Naive thymus-derived CD4-positive, alpha-beta T cell (primary cell): ENCODE measurements around the gene LHX5. TPM values are rescaled to one million over a fixed set of nuclear protein-coding genes. Genes with fewer than 3 reads are reported as not detected.

Source experiments
- ATAC-seq: fragments of 150-1000 bp; cut with Tn5 transposase; 2 replicates; pipeline ENCODE4 v1.10.0; 2021; ENCODE audit warnings: mild to moderate bottlenecking, moderate library complexity
- CTCF ChIA-PET: fragments of 350-600 bp; sonication (Branson Sonifier 250); formaldehyde crosslinking; loops from one replicate; lab custom pipeline; 2021; ENCODE audit warnings: antibody characterized with exemption; lab: Charles Lee
- POLR2A ChIA-PET: fragments of 350-600 bp; sonication (Branson Sonifier 250); formaldehyde crosslinking; loops from one replicate; lab custom pipeline; 2021; ENCODE audit warnings: antibody characterized with exemption, inconsistent platforms; lab: Charles Lee
- DNase-seq, 9 donors: peaks; one replicate each; pipeline versions ENCODE4 v3.0.0 to v3.0.0-alpha.2; 2020 to 2022; ENCODE audit warnings: mixed read lengths in 1 of 9
- H3K27ac ChIP-seq: one replicate; pipeline ENCODE4 v1.7.0; 2013; ENCODE audit warnings: mild to moderate bottlenecking, low read depth, low read length, moderate library complexity
- H3K27me3 ChIP-seq, 2 donors: one replicate each; pipeline ENCODE4 v1.7.0; 2013; ENCODE audit warnings: low read length in 2 of 2, mild to moderate bottlenecking in 2 of 2, moderate library complexity in 2 of 2; ENCODE audit not compliant: control insufficient read depth in 2 of 2, insufficient read depth in 2 of 2
- H3K36me3 ChIP-seq, 3 experiments: 1 replicate in 2 of 3; 2 replicates in 1 of 3; pipeline ENCODE4 v1.7.0; 2013; ENCODE audit warnings: low read length in 3 of 3, mild to moderate bottlenecking in 3 of 3, moderate library complexity in 1 of 3; ENCODE audit not compliant: insufficient read depth in 3 of 3, control insufficient read depth in 2 of 3
- H3K4me1 ChIP-seq, 2 donors: one replicate each; pipeline ENCODE4 v1.7.0; 2013; ENCODE audit warnings: low read length in 2 of 2, mild to moderate bottlenecking in 2 of 2, moderate library complexity in 1 of 2; ENCODE audit not compliant: control insufficient read depth in 2 of 2, insufficient read depth in 2 of 2
- H3K4me3 ChIP-seq: 2 replicates; pipeline ENCODE4 v1.7.0; 2013; ENCODE audit warnings: mild to moderate bottlenecking, low read length
- H3K9me3 ChIP-seq, 3 experiments: 1 replicate in 2 of 3; 2 replicates in 1 of 3; pipeline ENCODE4 v1.7.0; 2013; ENCODE audit warnings: low read length in 3 of 3; ENCODE audit not compliant: control insufficient read depth in 2 of 3
- H3K27ac Mint-ChIP-seq, 9 donors: one replicate each; pipeline ENCODE4 v1.8.0; 2020 to 2022; ENCODE audit warnings: mixed read lengths in 9 of 9, mild to moderate bottlenecking in 8 of 9, moderate library complexity in 5 of 9, inconsistent platforms in 2 of 9
- H3K27me3 Mint-ChIP-seq, 5 donors: one replicate each; pipeline ENCODE4 v1.8.0; 2021 to 2022; ENCODE audit warnings: mixed read lengths in 5 of 5, mild to moderate bottlenecking in 1 of 5
- H3K36me3 Mint-ChIP-seq, 5 donors: one replicate each; pipeline ENCODE4 v1.8.0; 2020 to 2022; ENCODE audit warnings: mixed read lengths in 5 of 5, mild to moderate bottlenecking in 3 of 5, inconsistent platforms in 1 of 5
- H3K4me1 Mint-ChIP-seq, 7 donors: one replicate each; pipeline ENCODE4 v1.8.0; 2020 to 2022; ENCODE audit warnings: mixed read lengths in 7 of 7, mild to moderate bottlenecking in 3 of 7, inconsistent platforms in 1 of 7
- H3K4me3 Mint-ChIP-seq, 10 donors: one replicate each; pipeline ENCODE4 v1.8.0; 2020 to 2022; ENCODE audit warnings: mild to moderate bottlenecking in 10 of 10, mixed read lengths in 10 of 10, moderate library complexity in 6 of 10, inconsistent platforms in 2 of 10
- H3K9me3 Mint-ChIP-seq, 11 donors: one replicate each; pipeline ENCODE4 v1.8.0; 2020 to 2022; ENCODE audit warnings: mixed read lengths in 11 of 11, mild to moderate bottlenecking in 4 of 11, inconsistent platforms in 1 of 11, moderate library complexity in 1 of 11
- intact Hi-C, 2 donors: fragments of 100-400 bp; cut with micrococcal nuclease; formaldehyde crosslinking; loops; one replicate each; pipeline ENCODE4 v1.15.1; 2023
- polyA plus RNA-seq, 2 donors: library from polyadenylated mRNA; unstranded; fragments of 300-500 nt; fragmentation: Illumina TruSeq; gene quantifications; one replicate each; pipeline ENCODE4 v1.2.3, GENCODE V29; 2021
- total RNA-seq, 6 experiments: library from RNA in 5 of 6; stranded (reverse) in 5 of 6; gene quantifications; 1 replicate in 5 of 6; 2 replicates in 1 of 6; pipeline ENCODE4 v1.2.3 and lab custom pipeline; 2021 to 2026

LHX5 gene
- total and polyA plus RNA-seq, 7 experiments from 2014 or later: not detected

- Mint-ChIP-seq H3K27me3 (peaks cover 49 to 82% (median 73%) of the 10 kb centered on the region in 5 donors), H3K27ac (peak overlapping the region in 1 of 9 donors; percentile 65), H3K9me3 (peaks cover 0 to 4% (median 0%) of the 10 kb centered on the region in 11 donors), H3K36me3 (peaks cover 0 to 5% (median 5%) of the 10 kb centered on the region in 5 donors), H3K4me3 (peak overlapping the region; percentile 37 to 93 (median 82)), H3K4me1 (peaks cover 14 to 40% (median 29%) of the 10 kb centered on the region in 7 donors)
- ATAC-seq: no peak
- no peak overlapping the region for H3K27ac ChIP-seq
- H3K27me3 ChIP-seq: peaks cover 0 to 5% of the 10 kb centered on the region in 2 donors
- no peaks in the 10 kb centered on the region for H3K36me3 ChIP-seq
- peaks cover 6 to 17% of the 10 kb centered on the region in 2 donors for H3K4me1 ChIP-seq
- intact Hi-C loops: no loop called here
- H3K4me3 ChIP-seq: peak overlapping the region; percentile 3
- H3K9me3 ChIP-seq: no peaks in the 10 kb centered on the region
- DNase-seq: no peak
- POLR2A ChIA-PET: no interaction called here
- CTCF ChIA-PET: no interaction called here
Measured at GRCh38 chr12:113462998-113463745, 8.5 kb downstream of the LHX5 start.

DNA sequence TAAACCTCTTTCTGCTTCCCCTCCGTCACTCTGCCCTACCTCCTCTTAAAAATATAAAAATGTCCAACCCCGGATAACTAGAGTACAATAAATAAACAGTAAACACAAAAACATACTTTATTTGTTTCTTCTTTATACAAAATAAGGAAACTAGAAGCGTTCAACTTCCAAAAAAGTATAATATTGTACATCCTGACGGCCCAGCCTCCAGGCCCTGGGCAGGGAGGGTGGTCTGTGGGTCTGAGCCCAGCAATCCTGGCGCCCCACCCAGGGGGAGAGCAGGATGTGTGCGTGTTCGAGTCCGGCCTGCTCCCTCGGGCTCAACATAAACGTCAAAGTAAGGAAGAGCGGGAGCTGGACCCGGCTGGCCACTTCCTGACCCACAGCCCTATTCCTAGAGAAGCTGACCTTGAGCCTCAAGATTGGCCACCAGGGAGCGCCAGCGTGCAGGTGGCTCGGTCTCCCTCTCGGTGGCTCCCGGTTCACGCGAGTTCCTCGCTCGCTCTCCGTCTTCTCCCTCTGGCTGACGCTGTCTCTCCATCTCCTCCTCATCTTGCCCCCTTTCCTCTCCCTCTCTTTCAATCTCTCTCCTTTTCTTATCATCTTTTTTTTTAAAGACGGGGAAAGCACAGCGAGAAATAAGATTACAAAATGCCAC lies 9.4 kb downstream of the LHX5 start:
- H3K9me3 Mint-ChIP-seq: peaks cover 0 to 4% (median 0%) of the 10 kb centered on the region in 11 donors
- H3K4me3 ChIP-seq: no peak overlapping the region
- peaks cover 0 to 5% of the 10 kb centered on the region in 2 donors for H3K27me3 ChIP-seq
- H3K9me3 ChIP-seq: no peaks in the 10 kb centered on the region
- DNase-seq (peak; percentile 22 to 65 (median 55)), ATAC-seq (peak; percentile 77)
- H3K4me1 ChIP-seq: peaks cover 6 to 17% of the 10 kb centered on the region in 2 donors
- ChIA-PET CTCF (interaction anchor here (0.7 kb wide), 1 partner anchor 554 kb away, joined by 3 read pairs; no protein-coding TSS in a partner anchor), POLR2A (no interaction called here)
- peaks cover 14 to 40% (median 29%) of the 10 kb centered on the region in 7 donors for H3K4me1 Mint-ChIP-seq
- intact Hi-C loops: no loop called here
- H3K27me3 Mint-ChIP-seq: peaks cover 54 to 81% (median 75%) of the 10 kb centered on the region in 5 donors
- H3K27ac Mint-ChIP-seq: peak overlapping the region in 1 of 9 donors; percentile 82
- H3K36me3 Mint-ChIP-seq: peaks cover 0 to 5% (median 5%) of the 10 kb centered on the region in 5 donors
- H3K4me3 Mint-ChIP-seq: peak overlapping the region; percentile 76 to 93 (median 90)
- H3K27ac ChIP-seq: no peak overlapping the region
- H3K36me3 ChIP-seq: no peaks in the 10 kb centered on the region

DNA sequence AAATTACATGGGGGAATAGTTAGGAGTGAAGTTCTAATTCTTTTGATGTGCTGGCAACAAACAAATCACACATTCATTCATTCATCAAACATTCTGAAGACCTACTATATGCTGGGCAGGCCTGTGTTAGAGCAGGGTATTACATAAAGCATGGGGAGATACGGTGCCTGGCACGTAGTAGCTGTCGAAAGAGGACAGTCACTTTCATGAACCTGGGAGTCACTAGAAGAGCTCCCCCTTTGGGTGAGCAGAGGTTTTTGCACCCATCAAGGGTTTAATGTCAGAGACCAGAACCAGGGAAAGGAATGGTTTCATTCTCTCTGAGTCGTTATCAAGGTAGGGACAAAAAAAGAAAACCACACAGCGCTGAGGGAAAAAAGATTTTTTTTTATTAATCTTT lies 10.0 kb downstream of the LHX5 start:
- Mint-ChIP-seq H3K4me1 (peaks cover 14 to 36% (median 26%) of the 10 kb centered on the region in 7 donors), H3K4me3 (peak overlapping the region in 8 of 10 donors; percentile 23 to 92 (median 45)), H3K36me3 (peaks cover 0 to 5% (median 2%) of the 10 kb centered on the region in 5 donors), H3K27me3 (peaks cover 56 to 80% (median 76%) of the 10 kb centered on the region in 5 donors), H3K27ac (no peak overlapping the region), H3K9me3 (peaks cover 0 to 4% (median 0%) of the 10 kb centered on the region in 11 donors)
- Histone ChIP-seq H3K4me1 (peaks cover 6 to 17% of the 10 kb centered on the region in 2 donors), H3K4me3 (no peak overlapping the region), H3K36me3 (no peaks in the 10 kb centered on the region), H3K27me3 (peaks cover 0 to 5% of the 10 kb centered on the region in 2 donors), H3K27ac (no peak overlapping the region), H3K9me3 (no peaks in the 10 kb centered on the region)
- ChIA-PET CTCF (no interaction called here), POLR2A (no interaction called here)
- no peak for DNase-seq
- intact Hi-C loops: no loop called here
- no peak for ATAC-seq

DNA sequence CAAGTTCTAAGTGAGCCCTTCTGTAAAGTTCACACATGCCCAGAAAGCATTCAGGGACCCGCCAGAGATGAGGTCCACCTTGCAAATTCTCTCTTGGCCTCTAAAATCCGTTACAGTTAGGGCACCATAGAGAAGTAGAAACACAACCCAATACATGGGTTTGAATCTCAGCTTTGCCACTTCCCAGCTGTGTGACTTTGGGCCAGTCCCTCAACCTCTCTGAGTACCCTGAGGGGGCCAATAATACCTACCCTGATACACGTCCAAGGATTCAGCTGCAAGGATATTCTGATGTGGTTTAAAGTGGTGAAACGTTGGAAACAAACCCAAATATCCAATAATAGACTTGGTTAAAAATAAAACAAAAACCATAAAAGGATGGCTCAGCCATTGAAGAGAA lies 11.7 kb downstream of the LHX5 start:
- Histone ChIP-seq H3K27ac (no peak overlapping the region), H3K9me3 (no peaks in the 10 kb centered on the region), H3K27me3 (peaks cover 0 to 5% of the 10 kb centered on the region in 2 donors), H3K4me1 (peaks cover 6 to 17% of the 10 kb centered on the region in 2 donors), H3K4me3 (no peak overlapping the region), H3K36me3 (no peaks in the 10 kb centered on the region)
- CTCF ChIA-PET: no interaction called here
- no peak for DNase-seq
- Mint-ChIP-seq H3K27ac (no peak overlapping the region), H3K4me1 (peaks cover 12 to 28% (median 18%) of the 10 kb centered on the region in 7 donors), H3K36me3 (peaks cover 0 to 5% (median 2%) of the 10 kb centered on the region in 5 donors), H3K9me3 (peaks cover 0 to 4% (median 0%) of the 10 kb centered on the region in 11 donors), H3K27me3 (peaks cover 54 to 71% (median 67%) of the 10 kb centered on the region in 5 donors), H3K4me3 (no peak overlapping the region)
- no peak for ATAC-seq
- intact Hi-C loops: no loop called here
- POLR2A ChIA-PET: no interaction called here

DNA sequence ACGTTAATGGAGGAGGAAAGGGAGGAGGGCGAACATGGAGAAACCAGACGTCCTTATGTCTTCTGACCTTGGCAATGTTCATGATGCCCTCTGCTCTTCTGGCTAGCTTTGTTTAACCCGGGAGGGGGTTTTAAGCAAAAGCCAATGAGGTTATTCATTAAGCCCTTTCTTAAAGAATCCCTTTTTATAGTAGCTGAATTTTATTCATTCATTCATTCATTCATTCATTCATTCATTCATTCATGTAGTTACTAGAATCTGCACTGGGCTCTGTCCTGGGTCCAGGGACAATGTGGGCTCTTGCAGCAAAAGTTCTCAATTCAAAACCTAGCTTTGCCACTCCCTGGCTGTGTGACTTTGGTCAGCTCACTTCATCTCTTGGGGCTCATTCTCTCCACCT lies 14.0 kb downstream of the LHX5 start:
- no peaks in the 10 kb centered on the region for H3K9me3 ChIP-seq
- H3K4me1 Mint-ChIP-seq: peaks cover 4 to 11% (median 5%) of the 10 kb centered on the region in 7 donors
- H3K4me3 Mint-ChIP-seq: no peak overlapping the region
- H3K27ac ChIP-seq: no peak overlapping the region
- DNase-seq (no peak), ATAC-seq (no peak)
- no peaks in the 10 kb centered on the region for H3K36me3 ChIP-seq
- H3K27me3 ChIP-seq: no peaks in the 10 kb centered on the region
- intact Hi-C loops: no loop called here
- H3K4me1 ChIP-seq: no peaks in the 10 kb centered on the region
- peaks cover 44 to 66% (median 54%) of the 10 kb centered on the region in 5 donors for H3K27me3 Mint-ChIP-seq
- ChIA-PET POLR2A (no interaction called here), CTCF (no interaction called here)
- peaks cover 0 to 2% (median 0%) of the 10 kb centered on the region in 5 donors for H3K36me3 Mint-ChIP-seq
- peaks cover 0 to 4% (median 0%) of the 10 kb centered on the region in 11 donors for H3K9me3 Mint-ChIP-seq
- H3K4me3 ChIP-seq: no peak overlapping the region
- H3K27ac Mint-ChIP-seq: no peak overlapping the region

GRCh38 chr12:113457185-113457584 lies 14.5 kb downstream of the LHX5 start:
- DNase-seq (no peak), ATAC-seq (no peak)
- H3K4me1 ChIP-seq: no peaks in the 10 kb centered on the region
- ChIA-PET CTCF (no interaction called here), POLR2A (no interaction called here)
- no peaks in the 10 kb centered on the region for H3K9me3 Mint-ChIP-seq
- H3K36me3 ChIP-seq: no peaks in the 10 kb centered on the region
- H3K27me3 Mint-ChIP-seq: peaks cover 38 to 61% (median 49%) of the 10 kb centered on the region in 5 donors
- peaks cover 0 to 2% (median 0%) of the 10 kb centered on the region in 5 donors for H3K36me3 Mint-ChIP-seq
- H3K4me1 Mint-ChIP-seq: peaks cover 0 to 6% (median 2%) of the 10 kb centered on the region in 7 donors
- intact Hi-C loops: no loop called here
- H3K27ac ChIP-seq: no peak overlapping the region
- H3K9me3 ChIP-seq: no peaks in the 10 kb centered on the region
- H3K27ac Mint-ChIP-seq: no peak overlapping the region
- no peak overlapping the region for H3K4me3 Mint-ChIP-seq
- no peak overlapping the region for H3K4me3 ChIP-seq
- H3K27me3 ChIP-seq: no peaks in the 10 kb centered on the region
